GM12874 (cell line): ENCODE data around the gene BBS4.

Source experiments
- TF ChIP-seq, protein P1 (sequence below): IDR thresholded peaks from 2 replicates; pipeline ENCODE4 v1.5.1; 2011; ENCODE audit warnings: low read depth, mild to moderate bottlenecking, control low read depth, low read length, moderate library complexity; ENCODE audit not compliant: insufficient read depth

The BBS4 gene

DNA sequence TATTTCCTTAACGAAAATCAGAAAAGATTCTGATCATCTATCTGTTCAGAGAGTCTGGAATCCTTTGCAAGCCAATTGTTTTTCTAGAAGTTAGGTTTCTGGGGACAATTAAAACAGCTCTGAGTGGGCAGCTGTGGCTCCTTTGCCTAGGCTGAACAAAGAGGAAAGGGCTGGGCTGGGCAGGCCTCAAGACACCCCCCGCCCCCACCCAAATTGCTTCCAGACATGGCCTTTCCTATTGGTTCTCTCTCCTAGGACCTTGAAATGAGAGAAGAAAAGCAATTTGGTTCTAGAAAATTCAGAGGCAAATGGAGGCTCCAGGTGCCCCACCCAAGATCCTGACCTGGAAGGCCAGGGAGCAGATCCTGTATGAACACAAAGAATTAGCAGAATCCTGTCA is 99.8 kb downstream of the BBS4 start:
- TF ChIP-seq, protein P1, sequence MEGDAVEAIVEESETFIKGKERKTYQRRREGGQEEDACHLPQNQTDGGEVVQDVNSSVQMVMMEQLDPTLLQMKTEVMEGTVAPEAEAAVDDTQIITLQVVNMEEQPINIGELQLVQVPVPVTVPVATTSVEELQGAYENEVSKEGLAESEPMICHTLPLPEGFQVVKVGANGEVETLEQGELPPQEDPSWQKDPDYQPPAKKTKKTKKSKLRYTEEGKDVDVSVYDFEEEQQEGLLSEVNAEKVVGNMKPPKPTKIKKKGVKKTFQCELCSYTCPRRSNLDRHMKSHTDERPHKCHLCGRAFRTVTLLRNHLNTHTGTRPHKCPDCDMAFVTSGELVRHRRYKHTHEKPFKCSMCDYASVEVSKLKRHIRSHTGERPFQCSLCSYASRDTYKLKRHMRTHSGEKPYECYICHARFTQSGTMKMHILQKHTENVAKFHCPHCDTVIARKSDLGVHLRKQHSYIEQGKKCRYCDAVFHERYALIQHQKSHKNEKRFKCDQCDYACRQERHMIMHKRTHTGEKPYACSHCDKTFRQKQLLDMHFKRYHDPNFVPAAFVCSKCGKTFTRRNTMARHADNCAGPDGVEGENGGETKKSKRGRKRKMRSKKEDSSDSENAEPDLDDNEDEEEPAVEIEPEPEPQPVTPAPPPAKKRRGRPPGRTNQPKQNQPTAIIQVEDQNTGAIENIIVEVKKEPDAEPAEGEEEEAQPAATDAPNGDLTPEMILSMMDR: no peak

DNA sequence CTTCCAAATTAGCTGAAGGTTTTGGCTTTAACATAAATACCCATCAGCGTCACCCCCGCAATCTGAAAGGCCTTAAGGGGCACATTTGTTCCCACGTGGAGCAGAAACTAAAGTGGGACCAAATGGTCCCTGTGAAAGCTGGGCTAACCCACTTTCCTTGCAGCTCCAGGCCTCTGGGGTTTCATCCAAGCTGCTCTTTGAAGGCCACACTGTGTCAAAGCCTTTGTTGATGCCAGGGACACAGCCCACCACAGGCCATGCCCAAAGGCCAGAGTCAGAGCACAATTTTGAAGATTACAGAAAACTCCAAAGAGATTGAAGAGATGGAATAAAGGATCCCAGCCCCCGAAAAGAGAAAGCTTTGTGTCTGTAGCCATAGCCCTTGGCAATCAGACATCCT is 100.2 kb downstream of the BBS4 start:
- TF ChIP-seq, protein P1: no peak

DNA sequence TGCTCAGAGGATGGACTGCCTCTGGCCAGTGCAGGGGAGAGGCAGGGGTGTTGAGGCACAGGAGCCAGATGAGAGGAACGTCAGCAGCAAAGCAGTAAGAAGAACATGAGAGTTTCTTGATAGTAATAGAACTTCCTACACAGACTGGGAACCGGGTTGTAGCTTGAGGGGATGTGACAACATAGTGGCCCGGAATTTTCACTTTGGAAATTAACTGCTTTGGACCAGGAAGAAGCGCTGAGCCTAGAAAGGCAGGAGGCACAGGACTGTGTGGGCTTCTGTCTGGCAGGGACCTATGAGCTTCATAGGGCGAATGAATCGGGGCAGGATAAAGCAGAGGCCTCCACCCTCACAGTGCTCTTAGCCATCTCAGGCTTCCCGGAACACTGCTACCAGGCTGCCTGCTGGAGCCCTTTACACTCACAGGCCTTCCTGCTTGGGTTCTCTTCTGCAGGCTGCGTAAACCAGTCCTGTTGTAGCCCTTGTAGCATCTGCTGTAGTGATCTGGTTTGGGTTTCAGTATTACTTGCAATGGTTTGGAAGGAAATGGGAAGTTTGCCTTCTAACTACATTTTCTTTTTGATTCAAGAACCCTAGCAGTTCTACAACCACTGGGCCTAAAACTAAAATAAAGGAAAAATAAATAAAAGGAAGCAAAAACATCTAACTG is 100.8 kb downstream of the BBS4 start:
- TF ChIP-seq, protein P1: no peak

DNA sequence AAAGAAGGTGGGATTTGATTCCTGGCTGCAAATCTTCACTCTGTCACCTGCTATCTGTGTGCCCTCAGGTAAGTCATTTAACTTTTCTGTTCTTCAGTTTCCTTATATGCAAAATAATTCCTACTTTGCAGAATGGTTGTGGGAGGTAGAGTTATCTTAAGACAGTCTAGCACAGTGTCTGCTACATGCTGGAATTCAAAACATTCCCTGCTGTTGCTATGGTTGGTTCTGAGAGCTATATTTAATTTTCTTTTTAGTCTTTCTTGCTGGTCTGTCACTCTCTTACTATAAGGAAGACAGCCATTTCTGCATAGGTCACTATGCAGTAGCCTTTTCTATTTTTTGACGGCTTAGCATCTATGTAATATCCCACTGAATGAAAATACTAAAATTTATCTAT is 101.5 kb downstream of the BBS4 start:
- TF ChIP-seq, protein P1: no peak
